ENCODE data around the gene SCAPER.

SCAPER gene

DNA sequence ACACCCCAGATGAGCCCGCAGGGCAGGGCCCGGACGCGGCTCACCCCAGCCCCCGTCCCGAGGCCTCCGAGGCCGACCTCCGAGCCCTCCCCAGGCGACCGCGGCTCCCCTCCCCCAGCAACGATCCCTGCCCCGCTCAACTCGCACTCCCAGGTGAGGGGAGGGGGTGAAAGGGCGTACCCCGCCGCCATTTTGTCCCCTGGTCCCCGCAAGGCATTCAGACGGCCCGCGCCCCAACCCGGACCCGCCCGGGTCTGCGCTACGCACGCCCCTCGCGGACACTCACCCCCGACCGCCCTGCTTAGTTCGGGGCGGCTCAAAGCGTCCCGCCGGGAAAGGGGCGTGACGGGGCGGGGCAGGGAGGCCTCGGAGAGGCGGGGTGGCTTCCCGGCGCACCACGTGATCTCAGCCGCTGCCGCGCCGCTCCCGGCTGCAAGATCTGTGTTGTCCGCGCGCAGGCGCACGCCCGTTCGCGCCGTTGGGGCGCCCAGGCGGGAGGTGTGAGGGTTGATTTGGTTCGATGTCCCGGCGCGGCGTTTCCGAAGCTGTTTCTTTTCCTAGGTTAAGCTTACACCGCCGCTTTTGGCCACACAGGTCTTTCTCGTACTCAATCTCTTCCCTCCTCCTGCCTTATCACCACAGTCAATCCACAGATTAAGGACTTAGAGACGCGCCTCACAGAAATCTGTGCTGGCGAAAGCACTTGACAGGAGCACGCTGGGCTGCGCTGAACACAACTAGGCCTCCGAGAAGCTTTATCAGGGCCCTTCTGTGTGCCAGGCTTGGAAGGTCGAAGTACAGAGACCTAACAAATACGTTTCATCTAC, at the start of gene SCAPER:
Gene SCAPER, minus strand, starts transcription at position 328 of the 827 bp plus-strand sequence. CDS start 21,523 bp downstream, outside the sequence.
- DNase-seq, result peak; percentile 95

DNA sequence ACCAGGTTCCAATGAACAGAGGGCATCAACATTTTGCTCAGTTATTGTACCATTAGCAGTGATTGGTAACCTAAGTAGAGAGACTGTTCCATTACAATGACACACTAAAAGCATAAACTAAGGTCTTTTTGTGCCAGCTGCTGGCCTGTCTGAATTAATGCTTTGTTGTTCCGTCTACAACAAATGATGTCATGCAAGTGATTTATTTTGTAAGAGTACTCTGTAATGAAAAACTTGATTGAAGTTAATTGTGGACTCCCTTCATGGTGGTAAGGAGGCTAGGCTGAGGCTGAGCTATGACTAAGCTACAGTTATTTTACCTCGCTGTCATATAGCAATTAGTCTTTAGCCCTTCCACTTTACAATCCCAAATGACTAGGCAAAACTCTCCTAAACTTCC, 49.6 kb upstream of the SCAPER start:
- no peak for DNase-seq

- DNase-seq, result no peak
Observed at GRCh38 chr15:76953913-76954312, 48.8 kb upstream of the SCAPER start.

- DNase-seq, result no peak
Observed at GRCh38 chr15:76951220-76951619, 46.1 kb upstream of the SCAPER start.

DNA sequence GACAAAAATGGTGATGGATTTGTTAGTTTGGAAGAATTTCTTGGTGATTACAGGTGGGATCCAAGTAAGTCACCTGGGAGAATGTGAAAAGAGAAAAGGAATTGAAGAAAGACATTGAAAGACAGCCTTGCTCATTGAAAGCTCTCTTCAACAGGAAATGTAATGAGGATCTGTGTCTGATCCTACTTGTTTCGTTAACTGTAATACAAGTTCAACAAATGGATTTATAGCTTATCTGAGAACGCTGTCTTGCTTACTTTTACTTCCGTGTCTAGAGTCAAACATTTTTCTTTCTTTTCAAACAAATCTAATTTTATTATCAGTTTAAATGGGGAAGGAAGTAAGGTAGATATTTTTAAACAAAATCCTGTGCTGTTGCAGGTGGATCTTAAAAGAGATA, 42.3 kb upstream of the SCAPER start:
- no peak for DNase-seq

- no peak for DNase-seq
Observed at GRCh38 chr15:76945494-76946093, 40.5 kb upstream of the SCAPER start.

GRCh38 chr15:76942331-76942730, 37.2 kb upstream of the SCAPER start:
- no peak for DNase-seq

DNA sequence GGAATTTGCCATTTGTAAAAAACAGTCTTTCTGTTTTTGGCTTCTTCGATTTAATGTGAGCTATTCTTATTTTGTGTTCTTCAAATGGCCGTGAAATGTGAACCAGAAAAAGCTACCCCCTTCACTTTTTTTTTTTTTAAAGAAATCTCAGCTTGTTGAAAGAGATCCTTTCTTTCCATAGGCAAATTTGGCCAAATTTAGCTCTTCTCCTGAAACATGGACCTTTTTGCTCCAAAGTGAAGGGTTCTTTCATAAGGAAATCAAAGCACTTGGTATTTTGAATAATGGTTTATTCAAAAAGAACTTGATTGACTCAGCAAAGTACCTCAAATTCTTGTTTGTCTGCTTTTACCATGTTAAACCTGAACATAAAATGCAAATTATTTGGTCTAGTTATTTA, 36.5 kb upstream of the SCAPER start:
- DNase-seq, result no peak

DNA sequence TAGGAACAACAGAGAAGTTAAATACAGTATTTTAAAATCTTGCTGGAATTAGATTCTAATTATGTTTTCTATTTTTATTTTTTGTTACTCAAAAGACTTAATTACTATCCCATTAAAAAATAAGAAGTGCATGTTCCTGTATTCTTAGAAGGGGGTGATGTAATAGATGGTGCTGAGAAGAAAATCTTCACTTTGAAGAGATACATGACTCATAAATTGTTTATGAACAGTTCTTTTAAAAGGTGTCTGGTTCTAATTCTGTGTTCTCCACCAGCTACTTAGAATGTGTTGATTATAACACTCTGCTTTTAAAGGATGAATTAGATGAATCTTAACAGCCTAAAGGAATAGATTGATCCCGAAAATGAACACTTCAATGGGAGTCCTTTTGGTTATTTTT, 34.6 kb upstream of the SCAPER start:
- no peak for DNase-seq

GRCh38 chr15:76938752-76939151, 33.6 kb upstream of the SCAPER start:
- DNase-seq, result no peak

- DNase-seq, result no peak
Observed at GRCh38 chr15:76936671-76937070, 31.5 kb upstream of the SCAPER start.

DNA sequence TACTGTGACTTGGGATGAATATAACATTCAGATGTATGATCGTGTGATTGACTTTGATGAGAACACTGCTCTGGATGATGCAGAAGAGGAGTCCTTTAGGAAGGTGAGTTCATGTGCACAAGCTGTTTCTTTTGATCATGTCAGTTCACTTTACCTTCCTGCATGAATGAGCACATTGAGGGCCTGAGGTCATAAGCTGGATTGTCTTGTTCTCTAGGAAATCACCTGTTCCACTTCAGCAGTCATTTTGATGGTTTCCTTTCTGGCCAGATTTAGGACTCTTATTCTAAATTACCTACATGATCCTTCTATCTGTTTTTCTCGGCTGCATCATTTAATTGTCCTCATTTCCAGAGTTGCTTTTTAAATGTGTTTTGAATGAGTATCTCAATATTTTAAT, 30.5 kb upstream of the SCAPER start:
- DNase-seq, result no peak

DNA sequence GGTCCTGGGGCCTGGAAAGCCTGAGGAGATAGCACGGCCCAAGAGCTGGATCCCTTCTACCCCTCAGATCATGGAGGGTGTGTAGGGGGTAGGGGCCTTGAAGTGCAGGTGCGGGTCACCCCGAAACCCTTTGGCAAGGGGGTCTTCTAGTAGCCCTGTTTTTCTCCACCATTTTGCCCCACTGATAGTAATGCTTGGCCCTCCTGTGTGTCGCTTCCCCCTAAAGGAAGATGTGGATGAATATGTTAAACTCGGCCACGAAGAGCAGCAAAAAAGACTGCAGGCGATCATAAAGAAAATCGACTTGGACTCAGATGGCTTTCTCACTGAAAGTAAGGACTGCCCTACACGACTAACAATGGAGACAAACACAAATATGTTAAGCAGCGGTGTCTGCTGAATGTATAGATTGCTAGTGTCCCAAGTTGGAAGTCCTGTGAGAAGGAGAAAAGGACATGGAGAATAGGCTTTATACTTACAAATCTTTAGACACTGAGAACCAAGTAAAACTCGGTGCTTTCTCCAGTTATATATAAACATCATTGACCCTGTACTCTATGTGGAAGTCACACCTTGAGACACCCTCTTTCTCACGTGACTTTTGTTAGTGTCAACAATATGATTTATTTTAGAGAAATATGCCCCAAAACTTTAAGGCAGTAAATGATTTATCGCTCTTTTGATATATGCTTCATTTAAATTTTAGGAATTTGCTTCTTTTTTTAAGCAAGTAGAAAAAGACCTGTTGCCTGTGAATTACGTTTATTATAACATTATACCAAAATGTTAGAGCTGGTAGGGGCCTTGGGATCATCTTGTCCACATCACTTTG, 27.2 kb upstream of the SCAPER start:
- DNase-seq, result no peak

DNA sequence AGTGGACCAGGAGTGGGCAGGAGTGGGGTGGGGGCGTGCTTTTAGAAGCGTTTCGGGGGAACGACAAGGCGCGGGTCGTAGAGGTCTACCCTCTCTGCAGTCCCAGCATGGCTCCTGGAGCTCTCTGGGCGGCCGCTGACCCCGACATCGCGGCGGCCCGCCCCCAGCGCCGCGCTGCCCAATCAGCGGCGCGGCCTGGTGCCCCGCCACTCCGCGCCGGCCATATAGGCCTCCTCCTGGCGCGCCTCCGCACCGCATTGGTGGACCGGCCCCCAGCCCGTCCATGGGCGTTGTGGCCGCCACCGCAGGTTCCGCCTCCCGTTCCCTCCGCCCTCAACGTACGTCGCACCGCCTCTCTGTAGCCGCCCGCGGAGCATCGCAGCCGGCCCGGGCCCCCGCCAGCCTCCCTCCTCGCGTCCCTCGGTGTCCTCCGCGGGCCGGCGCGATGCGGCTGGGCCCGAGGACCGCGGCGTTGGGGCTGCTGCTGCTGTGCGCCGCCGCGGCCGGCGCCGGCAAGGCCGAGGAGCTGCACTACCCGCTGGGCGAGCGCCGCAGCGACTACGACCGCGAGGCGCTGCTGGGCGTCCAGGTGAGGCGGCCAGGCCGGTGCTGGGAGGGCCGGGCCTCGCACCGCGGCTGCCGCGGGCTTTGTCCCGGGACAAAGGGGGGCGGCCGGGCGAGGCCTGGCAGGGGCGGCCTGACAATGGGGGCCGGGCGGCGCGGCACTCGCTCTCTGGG, 26.4 kb upstream of the SCAPER start, which contains the start of gene RCN2:
Gene RCN2, plus strand, starts transcription at position 353 of the 738 bp plus-strand sequence. Its CDS starts 93 bp downstream, at position 446.
- DNase-seq, result peak; percentile 94

DNA sequence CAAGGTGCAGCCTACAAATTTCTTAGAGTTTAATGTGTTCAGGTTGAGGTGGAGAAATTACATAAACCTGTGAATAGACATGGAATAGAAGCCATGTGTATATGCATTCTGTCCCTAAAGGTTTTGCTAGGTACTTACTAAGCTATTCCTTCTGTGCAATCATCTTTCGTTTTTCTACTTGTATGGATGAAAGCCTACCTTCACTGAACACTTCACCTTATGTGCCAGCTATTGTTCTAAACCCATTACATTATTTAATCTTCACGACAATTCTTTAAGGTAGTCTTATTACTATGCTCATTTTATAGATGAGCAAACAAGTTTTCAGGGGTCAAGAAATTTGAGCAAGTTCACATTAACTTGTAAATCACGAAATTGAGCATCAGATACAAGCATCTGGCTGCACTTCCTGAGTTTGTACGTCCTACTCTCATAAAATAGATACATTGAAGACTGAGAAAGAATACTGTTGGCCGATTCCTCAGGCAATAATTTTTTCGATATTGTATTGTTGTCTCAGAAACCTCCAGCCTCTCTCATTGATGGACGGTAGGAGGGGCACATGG, 25.8 kb upstream of the SCAPER start:
- no peak for DNase-seq

DNA sequence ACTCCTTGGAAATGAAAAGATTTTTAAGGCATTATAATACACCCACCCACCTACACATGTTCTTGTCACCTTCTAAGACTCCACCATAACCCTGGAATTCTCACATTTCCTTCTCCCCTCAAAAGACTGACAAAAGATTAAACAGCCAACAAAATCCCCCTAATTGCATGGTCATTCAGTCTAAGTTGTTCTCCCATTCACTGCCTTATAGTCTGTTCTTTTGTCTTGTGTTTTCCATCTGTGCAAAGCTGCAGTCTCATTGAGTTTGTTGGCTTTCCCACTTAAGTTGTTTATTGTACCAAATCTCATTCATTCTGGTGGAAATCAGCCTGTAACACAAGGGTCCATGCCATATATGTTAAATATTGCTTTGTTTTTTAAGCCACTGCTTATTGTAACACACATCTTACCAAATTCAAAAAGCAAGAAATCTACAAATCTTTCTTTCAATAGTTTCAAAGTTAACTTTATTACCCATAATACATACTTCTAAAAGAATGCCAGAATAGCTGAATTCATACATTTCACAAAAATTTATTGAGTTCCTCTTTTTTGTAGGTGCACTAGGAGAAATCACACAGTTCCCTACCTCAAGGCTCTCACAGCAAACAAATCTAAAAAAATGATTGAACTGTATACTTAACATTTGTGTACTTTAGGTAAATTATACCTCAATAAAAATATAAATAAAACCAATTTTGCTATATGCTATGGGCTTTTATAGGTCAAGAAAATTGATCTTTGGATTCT, 24.0 kb upstream of the SCAPER start:
- DNase-seq, result no peak

DNA sequence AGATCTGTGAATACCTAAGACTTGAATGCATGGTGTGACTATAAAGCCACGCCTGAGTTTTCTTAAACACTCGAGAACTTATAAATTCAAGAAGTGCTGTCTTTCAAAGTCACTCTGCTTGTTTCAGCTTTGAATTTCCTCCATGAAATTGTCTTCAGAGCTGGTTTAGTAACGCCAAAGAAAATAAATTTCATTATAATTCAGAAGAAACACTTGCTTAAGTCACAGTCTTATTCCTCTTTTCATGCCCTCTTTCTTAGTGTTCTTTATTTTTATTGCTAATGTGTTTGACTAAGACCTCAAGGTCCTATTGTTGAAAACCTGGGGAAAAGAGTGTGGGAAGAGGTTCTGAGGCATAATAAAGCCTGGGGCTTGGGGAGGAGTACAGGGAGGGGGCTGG, 23.1 kb upstream of the SCAPER start:
- DNase-seq, result no peak

- no peak for DNase-seq
Observed at GRCh38 chr15:76916369-76916768, 11.2 kb upstream of the SCAPER start.

GRCh38 chr15:76913737-76914136, 8.6 kb upstream of the SCAPER start:
- no peak for DNase-seq

GRCh38 chr15:76912430-76912829, 7.3 kb upstream of the SCAPER start:
- DNase-seq, result no peak

GRCh38 chr15:76905855-76906254, 715 bp upstream of the SCAPER start:
- no peak for DNase-seq

All from activated CD4-positive, alpha-beta T cell treated with anti-CD3 and anti-CD28 coated beads for 48 hours (primary cell).